ENCODE data around the gene TMEM187. TPM values are rescaled to one million over a fixed set of nuclear protein-coding genes. Genes with fewer than 3 reads are reported as not detected.
A peak's percentile ranks its signal among the peaks of the same experiment; 100 is the strongest.

Gene TMEM187, protein sequence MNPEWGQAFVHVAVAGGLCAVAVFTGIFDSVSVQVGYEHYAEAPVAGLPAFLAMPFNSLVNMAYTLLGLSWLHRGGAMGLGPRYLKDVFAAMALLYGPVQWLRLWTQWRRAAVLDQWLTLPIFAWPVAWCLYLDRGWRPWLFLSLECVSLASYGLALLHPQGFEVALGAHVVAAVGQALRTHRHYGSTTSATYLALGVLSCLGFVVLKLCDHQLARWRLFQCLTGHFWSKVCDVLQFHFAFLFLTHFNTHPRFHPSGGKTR
- total RNA-seq, result 1 to 10 TPM; 3.3 to 3.5 TPM
- 17.2 TPM for polyA plus RNA-seq

DNA sequence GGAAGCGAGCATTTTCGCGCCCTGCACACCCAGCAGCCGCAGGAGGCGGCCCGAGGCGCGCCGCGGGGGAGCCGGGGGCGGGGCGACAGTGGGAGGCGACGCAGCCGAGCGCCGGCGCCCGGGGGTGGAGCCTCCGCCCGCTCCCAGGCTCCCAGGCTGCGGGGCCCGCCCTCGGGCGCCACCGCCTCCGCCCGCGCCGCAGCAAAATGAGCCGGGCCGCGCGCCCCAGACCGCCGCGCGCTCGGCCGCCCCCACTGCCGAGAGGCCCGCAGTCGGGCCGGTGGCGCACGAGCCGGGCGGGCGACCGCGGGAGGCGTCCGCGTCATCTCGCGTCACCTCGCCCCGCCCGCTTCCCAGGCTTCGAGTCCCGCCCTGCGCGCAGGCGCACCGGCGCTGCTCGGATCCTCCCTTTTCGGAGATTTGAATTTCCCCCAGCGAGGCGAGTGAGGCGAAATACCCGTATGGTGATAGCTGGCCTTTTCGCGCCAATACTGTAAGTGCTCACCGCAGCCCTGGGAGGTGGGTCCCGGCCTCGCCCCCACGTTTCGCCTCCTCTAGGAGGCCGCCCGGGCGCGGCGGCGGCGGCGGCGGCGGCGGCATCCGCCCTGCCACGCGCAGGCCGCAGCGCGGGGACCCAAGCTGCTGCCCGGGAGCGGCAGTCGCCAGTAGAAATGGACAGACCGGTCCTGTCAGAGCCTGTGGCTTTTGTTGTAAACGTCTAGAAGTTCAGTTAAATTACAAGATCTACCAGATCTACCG lies at the start of gene TMEM187:
Gene TMEM187 (plus strand): TSS at position 387 of the 759 bp plus-strand sequence. CDS start 9,309 bp downstream, outside the sequence.
- H3K27ac Mint-ChIP-seq, result peak within 1 kb of the TSS; percentile 98 to 100 (median 100)
- DNase-seq, result peak; percentile 80 to 92 (median 90)
- Histone ChIP-seq H3K9me3 (ENCODE audit: low read length) (no peaks in the 10 kb centered on the region), H3K27me3 (ENCODE audit: insufficient read depth, low read length, poor library complexity, severe bottlenecking) (no peaks in the 10 kb centered on the region), H3K4me1 (ENCODE audit: insufficient read depth, low read length) (peaks cover 24% of the 10 kb centered on the region), H3K4me3 (ENCODE audit: low read length) (peak within 1 kb of the TSS; percentile 93), H3K27ac (ENCODE audit: low read depth, low read length) (peak within 1 kb of the TSS; percentile 94), H3K36me3 (ENCODE audit: insufficient read depth, low read length) (no peaks in the 10 kb centered on the region)
- peak within 1 kb of the TSS; percentile 95 to 100 (median 100) for H3K4me3 Mint-ChIP-seq
- H3K4me1 Mint-ChIP-seq, result peaks cover 33 to 37% (median 36%) of the 10 kb centered on the region in 3 donors
- peaks cover 0 to 14% (median 0%) of the 10 kb centered on the region in 3 donors for H3K36me3 Mint-ChIP-seq
- H3K9me3 Mint-ChIP-seq, result peaks cover 0 to 2% (median 0%) of the 10 kb centered on the region in 5 donors
- peaks cover 0 to 10% of the 10 kb centered on the region in 2 donors for H3K27me3 Mint-ChIP-seq
- ChIA-PET CTCF (no interaction called here), POLR2A (interaction anchor here (0.6 to 3.7 kb wide), 5 partner anchors 9 to 426 kb away, joined by 3 to 27 read pairs (median 4); partner anchors contain the start of gene RPL10)

DNA sequence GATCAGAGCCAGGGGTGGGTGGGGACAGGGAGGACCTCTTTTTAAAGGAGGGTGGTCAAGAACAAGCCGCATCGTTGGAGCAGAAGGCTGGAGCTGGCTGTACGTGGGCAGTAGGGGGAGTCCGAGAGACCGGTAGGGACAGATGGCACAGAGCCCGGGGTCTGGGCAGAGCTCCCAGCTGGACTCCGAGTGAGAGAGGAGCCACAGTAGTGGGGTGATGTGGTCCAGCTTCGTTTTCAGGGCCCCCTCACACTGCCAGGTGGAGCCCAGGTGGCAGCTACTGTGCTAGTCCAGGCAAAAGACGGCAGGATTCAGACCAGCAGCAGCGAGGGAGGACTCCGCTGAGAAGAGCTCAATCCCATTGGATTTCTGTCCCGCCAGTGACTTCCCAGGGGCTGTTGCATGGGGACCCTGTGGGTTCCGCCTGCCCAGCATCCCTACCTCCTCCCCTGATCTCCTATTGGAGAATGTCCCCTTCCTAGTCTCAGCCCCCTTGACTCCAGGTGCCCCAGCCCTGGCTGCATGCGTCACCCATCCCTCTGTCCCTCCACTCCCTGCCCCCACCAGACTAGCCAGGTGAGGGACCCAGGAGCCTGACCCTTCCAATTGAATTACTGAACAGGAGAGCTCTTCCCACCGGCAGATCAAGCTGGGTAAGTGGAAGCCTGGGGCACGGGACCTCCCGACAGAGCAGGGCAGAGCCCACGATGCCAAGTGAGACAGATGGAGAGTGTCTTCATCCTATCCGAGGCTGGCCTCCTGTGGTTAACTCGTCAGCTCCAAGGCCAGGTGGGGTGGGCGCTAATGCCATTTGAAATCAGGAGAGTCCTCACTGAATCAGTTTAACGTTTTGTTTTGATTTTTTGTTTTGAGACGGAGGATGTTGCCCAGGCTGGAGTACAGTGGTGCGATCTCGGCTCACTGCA lies 49.4 kb upstream of the TMEM187 start:
- ChIA-PET POLR2A (interaction anchor here (1.1 to 3.1 kb wide), 5 partner anchors 13 to 26 kb away, joined by 4 to 17 read pairs (median 5); partner anchors contain the start of gene NAA10), CTCF (interaction anchor here (0.6 to 10.5 kb wide), 7 partner anchors 12 to 116 kb away, joined by 3 to 230 read pairs (median 4); partner anchors contain the start of genes NAA10 and RENBP)
- peak overlapping the region; percentile 89 to 96 (median 92) for H3K4me3 Mint-ChIP-seq

DNA sequence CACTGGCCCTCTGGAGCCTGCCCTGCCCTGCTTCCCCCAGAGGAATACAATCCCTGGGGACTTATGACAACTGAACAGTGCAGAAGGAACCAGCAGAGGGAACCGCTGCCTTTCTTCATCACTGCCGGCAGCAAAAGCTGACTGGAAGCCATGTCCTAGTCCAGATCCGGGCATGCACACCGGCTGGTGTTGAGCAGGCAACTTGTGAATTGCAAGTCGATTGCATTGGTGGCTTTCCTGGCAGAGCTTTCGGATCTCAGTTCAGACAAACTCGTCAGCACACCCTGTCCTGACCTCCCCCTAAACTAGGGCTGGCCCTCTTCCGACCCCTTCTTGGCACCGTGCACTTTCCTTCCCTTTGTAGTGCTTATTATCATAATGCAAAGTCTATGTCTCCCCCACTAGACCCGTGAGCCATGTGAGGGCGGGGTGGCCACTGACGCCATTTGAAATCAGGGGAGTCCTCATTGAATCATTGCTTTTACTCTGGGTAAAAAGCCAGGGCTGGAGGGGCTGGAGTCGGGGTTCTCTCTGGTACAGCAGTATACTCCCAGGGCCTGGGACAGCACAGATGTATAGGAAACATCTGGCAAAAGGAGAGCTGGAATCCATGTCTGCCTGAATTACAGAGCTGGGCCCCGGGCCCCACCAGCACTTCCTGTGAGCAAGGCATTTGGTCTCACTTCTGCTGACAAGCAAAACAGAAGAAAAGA lies 48.2 kb upstream of the TMEM187 start:
- no peaks in the 10 kb centered on the region for H3K9me3 ChIP-seq (ENCODE audit: low read length)
- Mint-ChIP-seq H3K9me3 (peaks cover 0 to 3% (median 0%) of the 10 kb centered on the region in 5 donors), H3K36me3 (peaks cover 0 to 26% (median 0%) of the 10 kb centered on the region in 3 donors), H3K27me3 (peaks cover 0 to 2% of the 10 kb centered on the region in 2 donors), H3K4me1 (peaks cover 49 to 65% (median 51%) of the 10 kb centered on the region in 3 donors), H3K4me3 (peak overlapping the region; percentile 89 to 96 (median 92)), H3K27ac (peak overlapping the region; percentile 90 to 98 (median 96))
- H3K27me3 ChIP-seq (ENCODE audit: insufficient read depth, low read length, poor library complexity, severe bottlenecking), result no peaks in the 10 kb centered on the region
- H3K4me3 ChIP-seq (ENCODE audit: low read length), result peak overlapping the region; percentile 67
- POLR2A ChIA-PET, result interaction anchor here (0.6 to 3.1 kb wide), 7 partner anchors 12 to 130 kb away, joined by 4 to 17 read pairs (median 6); partner anchors contain the start of genes IDH3G, NAA10 and SSR4
- CTCF ChIA-PET, result interaction anchor here (0.7 to 10.5 kb wide), 5 partner anchors 9 to 25 kb away, joined by 3 to 230 read pairs (median 5); partner anchors contain the start of genes NAA10 and RENBP
- peak; percentile 26 to 71 (median 44) for DNase-seq
- peaks cover 19% of the 10 kb centered on the region for H3K4me1 ChIP-seq (ENCODE audit: insufficient read depth, low read length)
- H3K27ac ChIP-seq (ENCODE audit: low read depth, low read length), result peak overlapping the region; percentile 91
- no peaks in the 10 kb centered on the region for H3K36me3 ChIP-seq (ENCODE audit: insufficient read depth, low read length)

More for the DNA sequence above, 49.4 kb upstream of the TMEM187 start:
- H3K27ac ChIP-seq (ENCODE audit: low read depth, low read length), result no peak overlapping the region
- no peak overlapping the region for H3K4me3 ChIP-seq (ENCODE audit: low read length)
- Mint-ChIP-seq H3K27ac (peak overlapping the region; percentile 55 to 98 (median 96)), H3K36me3 (peaks cover 0 to 34% (median 0%) of the 10 kb centered on the region in 3 donors), H3K4me1 (peaks cover 38 to 54% (median 43%) of the 10 kb centered on the region in 3 donors), H3K9me3 (peaks cover 0 to 3% (median 0%) of the 10 kb centered on the region in 5 donors), H3K27me3 (peaks cover 0 to 2% of the 10 kb centered on the region in 2 donors)
- no peaks in the 10 kb centered on the region for H3K9me3 ChIP-seq (ENCODE audit: low read length)
- DNase-seq, result no peak
- H3K4me1 ChIP-seq (ENCODE audit: insufficient read depth, low read length), result peaks cover 14% of the 10 kb centered on the region
- no peaks in the 10 kb centered on the region for H3K36me3 ChIP-seq (ENCODE audit: insufficient read depth, low read length)
- H3K27me3 ChIP-seq (ENCODE audit: insufficient read depth, low read length, poor library complexity, severe bottlenecking), result no peaks in the 10 kb centered on the region

DNA sequence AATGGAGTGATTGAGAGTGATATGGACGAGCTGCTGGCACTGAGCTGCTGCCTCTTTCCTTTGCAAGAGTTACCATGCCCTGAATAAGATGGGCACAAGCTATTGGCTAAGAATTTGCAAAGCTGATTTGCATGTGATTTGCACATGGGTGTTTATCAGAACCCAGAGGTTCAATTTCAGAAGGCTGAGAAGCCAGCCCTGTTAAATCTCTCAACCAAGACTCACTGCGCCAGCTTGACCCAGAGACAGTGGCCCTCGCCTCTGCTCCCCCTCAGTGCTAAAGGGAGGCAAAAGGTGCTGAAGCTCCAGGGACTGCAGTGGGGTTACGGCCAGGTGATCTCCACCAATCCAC lies 47.2 kb upstream of the TMEM187 start:
- POLR2A ChIA-PET, result interaction anchor here (0.9 to 3.1 kb wide), 8 partner anchors 10 to 564 kb away, joined by 3 to 17 read pairs (median 5); partner anchors contain the start of genes HCFC1, IDH3G, NAA10 and SSR4
- H3K27me3 Mint-ChIP-seq, result no peaks in the 10 kb centered on the region
- Histone ChIP-seq H3K36me3 (ENCODE audit: insufficient read depth, low read length) (no peaks in the 10 kb centered on the region), H3K4me1 (ENCODE audit: insufficient read depth, low read length) (peaks cover 21% of the 10 kb centered on the region), H3K27ac (ENCODE audit: low read depth, low read length) (peak overlapping the region; percentile 91), H3K27me3 (ENCODE audit: insufficient read depth, low read length, poor library complexity, severe bottlenecking) (no peaks in the 10 kb centered on the region), H3K4me3 (ENCODE audit: low read length) (peak overlapping the region; percentile 67), H3K9me3 (ENCODE audit: low read length) (no peaks in the 10 kb centered on the region)
- H3K9me3 Mint-ChIP-seq, result peaks cover 0 to 3% (median 0%) of the 10 kb centered on the region in 5 donors
- H3K4me3 Mint-ChIP-seq, result peak overlapping the region; percentile 89 to 96 (median 92)
- peak in 1 of 5 donors; percentile 47 for DNase-seq
- H3K36me3 Mint-ChIP-seq, result peaks cover 0 to 20% (median 0%) of the 10 kb centered on the region in 3 donors
- H3K4me1 Mint-ChIP-seq, result peaks cover 51 to 68% (median 52%) of the 10 kb centered on the region in 3 donors
- CTCF ChIA-PET, result interaction anchor here (0.9 to 10.5 kb wide), 6 partner anchors 9 to 238 kb away, joined by 3 to 230 read pairs (median 3); partner anchors contain the start of genes HCFC1, IDH3G, RENBP and SSR4
- peak overlapping the region; percentile 90 to 98 (median 96) for H3K27ac Mint-ChIP-seq

DNA sequence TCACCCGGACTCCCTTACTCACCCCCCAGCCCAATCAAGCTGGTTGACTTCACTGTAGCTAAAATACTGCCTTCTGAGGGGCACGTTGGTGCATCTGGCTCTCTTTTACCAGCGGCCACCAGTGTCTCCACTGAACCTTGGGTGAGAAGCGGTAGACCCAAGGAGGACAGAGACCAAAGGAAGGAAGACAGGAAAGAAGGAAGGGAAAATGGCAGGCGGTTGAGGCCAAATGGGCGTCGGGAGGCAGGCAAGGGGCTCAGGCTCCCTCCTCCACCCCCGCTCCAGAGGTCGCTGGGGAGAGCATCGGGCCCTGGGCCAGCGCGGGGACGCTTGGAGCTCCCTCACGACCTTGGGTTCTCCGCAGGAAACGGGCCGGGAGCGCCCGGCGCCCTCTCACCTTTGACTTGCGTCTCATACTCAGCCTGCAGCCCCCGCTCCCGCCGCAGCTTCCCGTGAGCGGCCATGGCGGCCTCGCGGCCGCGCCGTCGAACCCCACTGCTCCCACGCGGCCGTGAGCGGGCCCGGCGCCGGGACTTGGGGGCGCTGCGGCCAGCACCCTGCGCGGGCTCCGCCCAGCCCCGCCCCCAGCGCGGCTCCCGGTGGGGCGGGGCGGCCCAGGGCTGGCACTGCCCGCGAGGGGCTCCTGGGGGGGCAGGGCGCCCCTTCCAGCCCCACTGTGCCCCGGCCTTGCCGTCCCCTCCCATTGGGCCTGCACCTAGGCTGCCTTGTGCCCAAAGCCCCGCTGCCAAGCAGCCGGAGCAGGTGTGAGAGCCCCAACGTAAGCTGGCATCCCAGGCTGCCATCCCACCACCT lies 46.6 kb upstream of the TMEM187 start, which contains the start of gene ARHGAP4:
Gene ARHGAP4 (minus strand): TSS at position 526 of the 813 bp plus-strand sequence. CDS start 62 bp downstream, at position 464.
- H3K4me3 ChIP-seq (ENCODE audit: low read length), result peak within 1 kb of the TSS; percentile 86
- H3K27me3 Mint-ChIP-seq, result no peaks in the 10 kb centered on the region
- H3K27me3 ChIP-seq (ENCODE audit: insufficient read depth, low read length, poor library complexity, severe bottlenecking), result no peaks in the 10 kb centered on the region
- peak; percentile 34 to 64 (median 47) for DNase-seq
- peaks cover 0 to 3% (median 0%) of the 10 kb centered on the region in 5 donors for H3K9me3 Mint-ChIP-seq
- peaks cover 0 to 24% (median 0%) of the 10 kb centered on the region in 3 donors for H3K36me3 Mint-ChIP-seq
- H3K27ac Mint-ChIP-seq, result peak within 1 kb of the TSS; percentile 91 to 100 (median 99)
- peak within 1 kb of the TSS; percentile 89 to 96 (median 92) for H3K4me3 Mint-ChIP-seq
- H3K9me3 ChIP-seq (ENCODE audit: low read length), result no peaks in the 10 kb centered on the region
- peaks cover 51 to 68% (median 53%) of the 10 kb centered on the region in 3 donors for H3K4me1 Mint-ChIP-seq
- peaks cover 21% of the 10 kb centered on the region for H3K4me1 ChIP-seq (ENCODE audit: insufficient read depth, low read length)
- POLR2A ChIA-PET, result interaction anchor here (0.9 to 3.4 kb wide), 14 partner anchors 10 to 564 kb away, joined by 3 to 27 read pairs (median 5); partner anchors contain the start of genes HCFC1, IDH3G, NAA10 and SSR4
- H3K36me3 ChIP-seq (ENCODE audit: insufficient read depth, low read length), result no peaks in the 10 kb centered on the region
- CTCF ChIA-PET, result interaction anchor here (0.9 to 10.5 kb wide), 10 partner anchors 8 to 443 kb away, joined by 3 to 230 read pairs (median 3); partner anchors contain the start of genes HCFC1, IDH3G, RENBP and SSR4
- peak within 1 kb of the TSS; percentile 91 for H3K27ac ChIP-seq (ENCODE audit: low read depth, low read length)

DNA sequence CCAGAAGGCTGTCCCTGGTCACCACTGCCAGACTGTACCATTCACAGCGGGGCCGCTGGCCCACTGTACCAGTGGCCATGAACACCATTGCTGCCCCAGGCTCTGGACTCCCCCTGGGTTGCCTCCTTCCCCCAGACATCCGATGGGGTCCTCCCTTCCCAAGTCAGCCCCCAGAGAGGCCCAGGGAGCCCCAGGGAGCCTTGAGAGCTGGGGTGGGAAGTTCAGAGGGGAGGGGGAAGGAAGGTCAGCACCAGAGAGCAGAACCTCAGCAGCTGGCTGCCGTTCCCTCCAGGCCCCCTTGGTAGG lies 46.0 kb upstream of the TMEM187 start:
- Mint-ChIP-seq H3K4me1 (peaks cover 54 to 72% (median 56%) of the 10 kb centered on the region in 3 donors), H3K9me3 (peaks cover 0 to 3% (median 0%) of the 10 kb centered on the region in 5 donors), H3K36me3 (peaks cover 2 to 29% (median 3%) of the 10 kb centered on the region in 3 donors), H3K27me3 (no peaks in the 10 kb centered on the region), H3K4me3 (peak overlapping the region; percentile 89 to 95 (median 91)), H3K27ac (peak overlapping the region; percentile 91 to 100 (median 99))
- H3K36me3 ChIP-seq (ENCODE audit: insufficient read depth, low read length), result no peaks in the 10 kb centered on the region
- peak overlapping the region; percentile 86 for H3K4me3 ChIP-seq (ENCODE audit: low read length)
- POLR2A ChIA-PET, result interaction anchor here (0.9 to 3.4 kb wide), 10 partner anchors 9 to 563 kb away, joined by 3 to 27 read pairs (median 4); partner anchors contain the start of genes HCFC1, IDH3G, NAA10 and SSR4
- no peaks in the 10 kb centered on the region for H3K27me3 ChIP-seq (ENCODE audit: insufficient read depth, low read length, poor library complexity, severe bottlenecking)
- CTCF ChIA-PET, result interaction anchor here (0.8 to 10.5 kb wide), 8 partner anchors 21 to 443 kb away, joined by 3 to 230 read pairs (median 3); partner anchors contain the start of gene RENBP
- peak overlapping the region; percentile 91 for H3K27ac ChIP-seq (ENCODE audit: low read depth, low read length)
- no peak for DNase-seq
- no peaks in the 10 kb centered on the region for H3K9me3 ChIP-seq (ENCODE audit: low read length)
- H3K4me1 ChIP-seq (ENCODE audit: insufficient read depth, low read length), result peaks cover 19% of the 10 kb centered on the region
